ENCODE data around the gene TMEM131. TPM values are rescaled to one million over a fixed set of nuclear protein-coding genes. Genes with fewer than 3 reads are reported as not detected.

Gene TMEM131
- total and polyA plus RNA-seq, 12 donors, result 8.2 to 34.3 (median 30.0) TPM

- intact Hi-C loops (cut with DNase I), result no loop called here
- ATAC-seq (peak in 2 of 8 donors; percentile 22 to 50), DNase-seq (no peak)
- no peak for TF ChIP-seq CTCF (IDR thresholded peaks at IDR 0.05)
- peak overlapping the region in 1 of 10 donors; percentile 27 for H3K27ac ChIP-seq
- no peaks in the 10 kb centered on the region for H3K36me3 ChIP-seq
- 74% methylated on average over 3 of the region's 3 CpGs for WGBS, 2 donors
- H3K27me3 ChIP-seq, result no peaks in the 10 kb centered on the region
- peaks cover 0 to 63% (median 20%) of the 10 kb centered on the region in 9 donors for H3K4me1 ChIP-seq
- H3K4me3 ChIP-seq, result no peak overlapping the region
- H3K9me3 ChIP-seq, result no peaks in the 10 kb centered on the region
These were observed 45.2 kb downstream of the TMEM131 start for GRCh38 chr2:97950329-97951154.

GRCh38 chr2:97948926-97949325 lies 46.8 kb downstream of the TMEM131 start:
- H3K27me3 ChIP-seq, result no peaks in the 10 kb centered on the region
- H3K36me3 ChIP-seq, result no peaks in the 10 kb centered on the region
- no peak overlapping the region for H3K27ac ChIP-seq
- peaks cover 0 to 55% (median 22%) of the 10 kb centered on the region in 9 donors for H3K4me1 ChIP-seq
- ATAC-seq (no peak), DNase-seq (no peak)
- WGBS, 2 donors, result 75 to 76% methylated on average over 4 of the region's 4 CpGs
- no peaks in the 10 kb centered on the region for H3K9me3 ChIP-seq
- no peak overlapping the region for H3K4me3 ChIP-seq
- no peak for TF ChIP-seq CTCF (IDR thresholded peaks at IDR 0.05)
- intact Hi-C loops (cut with DNase I), result no loop called here

GRCh38 chr2:97945791-97946190 lies 50.0 kb downstream of the TMEM131 start:
- ATAC-seq (no peak), DNase-seq (no peak)
- Histone ChIP-seq H3K4me3 (no peak overlapping the region), H3K4me1 (peaks cover 0 to 37% (median 18%) of the 10 kb centered on the region in 9 donors), H3K36me3 (no peaks in the 10 kb centered on the region), H3K27ac (no peak overlapping the region), H3K27me3 (no peaks in the 10 kb centered on the region), H3K9me3 (peaks cover 0 to 10% (median 0%) of the 10 kb centered on the region in 11 donors)
- intact Hi-C loops (cut with DNase I), result no loop called here
- WGBS, 2 donors, result 35 to 43% methylated on average over 1 of the region's 1 CpG
- no peak for TF ChIP-seq CTCF (IDR thresholded peaks at IDR 0.05)

GRCh38 chr2:97936881-97937280 lies 58.9 kb downstream of the TMEM131 start:
- TF ChIP-seq CTCF (IDR thresholded peaks at IDR 0.05), result no peak
- ATAC-seq, result no peak
- 43 to 64% methylated on average over 2 of the region's 2 CpGs for WGBS, 2 donors
- H3K27ac ChIP-seq, result no peak overlapping the region
- H3K27me3 ChIP-seq, result no peaks in the 10 kb centered on the region
- H3K4me1 ChIP-seq, result peaks cover 7 to 52% (median 42%) of the 10 kb centered on the region in 9 donors
- no peak overlapping the region for H3K4me3 ChIP-seq
- no peak for DNase-seq
- intact Hi-C loops (cut with DNase I), result no loop called here
- no peaks in the 10 kb centered on the region for H3K36me3 ChIP-seq
- H3K9me3 ChIP-seq, result peaks cover 0 to 13% (median 0%) of the 10 kb centered on the region in 11 donors

All from heart right ventricle (tissue), 16 donors.